Mononuclear cell (primary cell): Measurements from ENCODE around the gene SNU13. TPM values are rescaled to one million over a fixed set of nuclear protein-coding genes. Genes with fewer than 3 reads are reported as not detected.
"Not testable (repeated sequence)": the region's sequence is repeated elsewhere in the genome, so short reads cannot be mapped to it uniquely, and the experiment has no call there.

ENCODE experiments used
- H3K27me3 ChIP-seq: 2 replicates; pipeline ENCODE4 v1.6.0; 2011; ENCODE audit warnings: low read length, control low read depth; ENCODE audit not compliant: insufficient read depth
- H3K4me1 ChIP-seq: 2 replicates; pipeline ENCODE4 v1.5.1; 2011; ENCODE audit warnings: mild to moderate bottlenecking, low read length, control low read depth; ENCODE audit not compliant: insufficient read depth
- H3K4me3 ChIP-seq: 2 replicates; pipeline ENCODE4 v1.5.1; 2011; ENCODE audit warnings: mild to moderate bottlenecking, low read length, moderate library complexity
- H3K9me3 ChIP-seq: 2 replicates; pipeline ENCODE4 v1.5.1; 2011; ENCODE audit warnings: low read depth, mild to moderate bottlenecking, control low read depth, low read length
- total RNA-seq: library from RNA; depleted of rRNA; stranded (reverse); fragments of >200 nt; gene quantifications from one replicate; pipeline ENCODE4 v1.2.3, GENCODE V29; 2012

Gene SNU13
- total RNA-seq, 1 donor: 66.3 TPM

GRCh38 chr22:41664490-41664889 lies 24.2 kb downstream of the SNU13 start:
- Histone ChIP-seq H3K4me3 (no peak overlapping the region), H3K4me1 (peaks cover 12% of the 10 kb centered on the region), H3K27me3 (no peaks in the 10 kb centered on the region), H3K9me3 (no peaks in the 10 kb centered on the region)

DNA sequence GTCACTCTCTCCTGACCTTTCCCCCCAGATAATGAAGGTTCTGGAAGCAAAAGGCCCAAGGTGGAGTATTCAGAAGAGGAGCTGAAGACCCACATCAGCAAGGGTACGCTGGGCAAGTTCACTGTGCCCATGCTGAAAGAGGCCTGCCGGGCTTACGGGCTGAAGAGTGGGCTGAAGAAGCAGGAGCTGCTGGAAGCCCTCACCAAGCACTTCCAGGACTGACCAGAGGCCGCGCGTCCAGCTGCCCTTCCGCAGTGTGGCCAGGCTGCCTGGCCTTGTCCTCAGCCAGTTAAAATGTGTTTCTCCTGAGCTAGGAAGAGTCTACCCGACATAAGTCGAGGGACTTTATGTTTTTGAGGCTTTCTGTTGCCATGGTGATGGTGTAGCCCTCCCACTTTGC lies 25.1 kb downstream of the SNU13 start:
- not testable (repeated sequence) for H3K9me3 ChIP-seq, H3K27me3 ChIP-seq, H3K4me3 ChIP-seq
- peaks cover 12% of the 10 kb centered on the region for H3K4me1 ChIP-seq

GRCh38 chr22:41661713-41662112 lies 27.0 kb downstream of the SNU13 start:
- H3K9me3 ChIP-seq: no peaks in the 10 kb centered on the region
- no peaks in the 10 kb centered on the region for H3K27me3 ChIP-seq
- H3K4me1 ChIP-seq: peaks cover 4% of the 10 kb centered on the region
- H3K4me3 ChIP-seq: no peak overlapping the region

- Histone ChIP-seq H3K9me3 (no peaks in the 10 kb centered on the region), H3K4me1 (no peaks in the 10 kb centered on the region), H3K27me3 (no peaks in the 10 kb centered on the region), H3K4me3 (no peak overlapping the region)
These were observed 27.6 kb downstream of the SNU13 start for GRCh38 chr22:41661088-41661487.

DNA sequence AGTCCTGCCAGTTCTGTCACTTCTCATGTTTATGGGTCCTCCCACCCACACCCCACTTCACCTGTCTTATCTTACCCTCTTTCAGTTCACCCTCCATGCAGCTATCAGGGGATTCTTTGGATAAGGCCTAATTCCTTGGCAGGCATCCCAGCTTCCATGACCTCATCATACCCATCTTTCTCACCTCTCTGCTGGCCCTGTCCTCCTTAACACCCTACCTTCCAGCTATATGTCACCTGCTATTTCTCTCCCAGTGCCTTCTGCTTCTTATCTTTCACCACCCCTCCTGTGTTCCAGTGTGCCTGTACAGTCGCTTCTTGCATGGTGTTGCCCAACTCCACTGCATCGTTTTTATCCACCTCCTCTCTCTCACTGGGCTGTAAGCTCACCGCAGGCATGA lies 28.3 kb downstream of the SNU13 start:
- Histone ChIP-seq H3K27me3 (no peaks in the 10 kb centered on the region), H3K4me3 (no peak overlapping the region), H3K9me3 (no peaks in the 10 kb centered on the region), H3K4me1 (no peaks in the 10 kb centered on the region)

- no peaks in the 10 kb centered on the region for H3K27me3 ChIP-seq
- no peaks in the 10 kb centered on the region for H3K4me1 ChIP-seq
- no peak overlapping the region for H3K4me3 ChIP-seq
- no peaks in the 10 kb centered on the region for H3K9me3 ChIP-seq
These were observed 28.7 kb downstream of the SNU13 start for GRCh38 chr22:41659941-41660340.

DNA sequence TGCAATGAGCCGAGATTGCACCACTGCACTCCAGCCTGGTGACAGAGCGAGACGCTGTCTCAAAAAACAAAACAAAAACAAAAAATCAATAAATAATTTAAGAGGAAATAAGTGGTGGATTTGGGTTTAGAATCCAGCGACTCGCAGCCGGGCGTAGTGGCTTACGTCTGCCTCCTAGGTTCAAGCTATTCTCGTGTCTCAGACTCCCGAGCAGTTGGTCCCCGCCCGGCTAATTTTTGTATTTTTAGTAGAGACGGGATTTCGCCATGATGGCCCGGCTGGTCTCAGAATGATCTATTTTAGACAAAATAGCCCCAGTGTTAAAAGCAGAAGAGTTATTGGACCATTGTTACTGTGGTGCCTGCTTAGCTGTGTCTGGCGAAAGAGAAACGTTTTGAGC lies 29.8 kb downstream of the SNU13 start:
- Histone ChIP-seq H3K9me3 (no peaks in the 10 kb centered on the region), H3K4me3 (no peak overlapping the region), H3K4me1 (no peaks in the 10 kb centered on the region), H3K27me3 (no peaks in the 10 kb centered on the region)

DNA sequence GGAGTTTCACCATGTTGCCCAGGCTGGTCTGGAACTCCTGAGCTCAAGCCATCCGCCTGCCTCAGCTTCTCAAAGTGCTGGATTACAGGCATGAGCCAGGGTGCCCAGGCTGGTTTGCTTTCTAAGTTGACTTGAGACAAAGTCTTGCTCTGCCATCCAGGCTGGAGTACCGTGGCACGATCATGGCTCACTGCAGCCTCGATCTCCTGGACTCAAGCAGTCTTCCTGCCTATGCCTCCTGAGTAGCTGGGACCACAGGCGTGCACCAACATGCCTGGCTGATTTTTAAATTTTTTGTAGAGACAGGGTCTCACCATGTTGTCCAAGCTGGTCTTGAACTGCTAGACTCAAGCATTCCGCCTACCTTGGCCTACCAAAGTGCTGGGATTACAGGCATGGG lies 31.0 kb downstream of the SNU13 start:
- H3K4me3 ChIP-seq: no peak overlapping the region
- no peaks in the 10 kb centered on the region for H3K9me3 ChIP-seq
- no peaks in the 10 kb centered on the region for H3K4me1 ChIP-seq
- no peaks in the 10 kb centered on the region for H3K27me3 ChIP-seq

DNA sequence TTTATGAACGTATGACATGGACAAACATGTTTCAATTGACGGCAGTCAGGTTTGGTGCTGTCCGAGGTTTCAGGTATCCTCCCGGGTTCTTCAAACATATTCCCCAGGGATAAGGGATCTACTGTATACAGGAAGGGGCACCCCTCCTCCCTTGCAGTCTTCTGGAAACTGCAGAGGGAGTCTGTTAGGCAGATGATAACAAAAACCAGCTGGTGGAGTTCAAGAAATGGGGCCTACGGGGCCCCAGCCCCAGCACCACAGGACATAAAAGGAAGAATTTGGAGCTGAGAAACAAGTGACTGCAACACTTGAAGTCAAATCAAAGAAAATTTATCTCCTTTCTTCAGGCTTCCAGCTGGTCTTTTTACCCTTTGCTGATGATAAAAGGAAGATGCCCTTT lies 32.1 kb downstream of the SNU13 start:
- H3K4me3 ChIP-seq: no peak overlapping the region
- H3K27me3 ChIP-seq: no peaks in the 10 kb centered on the region
- H3K4me1 ChIP-seq: no peaks in the 10 kb centered on the region
- H3K9me3 ChIP-seq: no peaks in the 10 kb centered on the region

GRCh38 chr22:41654322-41654721 lies 34.3 kb downstream of the SNU13 start:
- no peaks in the 10 kb centered on the region for H3K4me1 ChIP-seq
- no peaks in the 10 kb centered on the region for H3K27me3 ChIP-seq
- H3K9me3 ChIP-seq: no peaks in the 10 kb centered on the region
- no peak overlapping the region for H3K4me3 ChIP-seq

DNA sequence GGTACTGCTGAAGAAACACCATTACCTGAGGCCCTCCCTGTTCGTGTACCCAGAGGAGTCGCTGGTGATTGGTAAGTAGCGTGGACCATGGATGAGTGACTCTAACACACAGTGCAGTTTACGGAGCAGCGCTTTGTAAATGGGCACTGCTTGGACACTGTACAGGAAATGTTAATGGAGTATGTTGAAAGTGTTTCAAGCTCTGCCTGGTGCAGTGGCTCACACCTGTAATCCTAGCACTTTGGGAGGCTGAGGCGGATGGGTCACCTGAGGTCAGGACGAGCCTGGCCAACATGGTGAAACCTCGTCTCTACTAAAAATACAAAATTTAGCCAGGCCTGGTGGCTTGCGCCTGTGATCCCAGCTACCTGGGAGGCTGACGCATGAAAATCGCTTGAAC lies 37.8 kb downstream of the SNU13 start:
- no peaks in the 10 kb centered on the region for H3K4me1 ChIP-seq
- H3K4me3 ChIP-seq: no peak overlapping the region
- H3K27me3 ChIP-seq: no peaks in the 10 kb centered on the region
- no peaks in the 10 kb centered on the region for H3K9me3 ChIP-seq

DNA sequence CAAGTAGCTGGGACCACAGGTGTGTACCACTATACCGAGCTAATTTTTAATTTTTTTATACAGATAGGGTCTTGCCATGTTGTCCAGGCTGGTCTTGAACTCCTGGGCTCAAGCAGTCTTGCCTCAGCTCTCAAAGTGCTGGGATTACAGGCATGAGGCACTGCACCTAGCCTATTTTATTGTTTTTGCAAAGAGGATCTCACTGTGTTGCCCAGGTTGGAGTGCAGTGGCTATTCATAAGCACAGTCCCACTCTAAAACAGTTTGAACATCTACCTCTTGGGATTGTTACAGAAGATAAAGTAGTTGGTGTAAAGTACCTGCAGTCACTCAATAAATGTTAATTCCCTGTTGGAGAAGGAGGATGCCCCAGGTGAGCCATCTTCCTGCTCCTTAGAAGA lies 38.4 kb downstream of the SNU13 start:
- Histone ChIP-seq H3K4me1 (no peaks in the 10 kb centered on the region), H3K4me3 (no peak overlapping the region), H3K27me3 (no peaks in the 10 kb centered on the region), H3K9me3 (no peaks in the 10 kb centered on the region)

DNA sequence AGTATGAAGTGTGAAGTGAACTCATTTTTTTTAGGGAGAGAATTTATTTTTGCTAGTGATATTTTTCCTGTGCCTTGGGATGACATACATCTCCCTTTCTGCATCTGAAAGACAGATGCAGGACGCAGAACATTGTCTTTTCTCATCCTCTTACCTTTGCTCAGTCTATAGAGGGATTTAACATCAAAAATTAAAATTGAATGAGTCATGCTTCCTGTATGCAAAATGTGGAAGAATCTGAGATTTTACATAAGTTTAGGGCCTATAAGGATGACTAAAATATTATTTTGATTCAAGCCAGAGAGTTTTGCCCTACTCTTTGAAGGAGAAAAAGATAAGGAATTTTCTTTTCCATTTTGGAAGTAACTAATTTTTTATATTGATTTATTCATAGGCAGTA lies 40.2 kb downstream of the SNU13 start:
- Histone ChIP-seq H3K4me3 (no peak overlapping the region), H3K4me1 (no peaks in the 10 kb centered on the region)

GRCh38 chr22:41647771-41648170 lies 40.9 kb downstream of the SNU13 start:
- Histone ChIP-seq H3K4me3 (no peak overlapping the region), H3K9me3 (no peaks in the 10 kb centered on the region), H3K27me3 (no peaks in the 10 kb centered on the region), H3K4me1 (no peaks in the 10 kb centered on the region)

More for the DNA sequence above, 40.2 kb downstream of the SNU13 start:
- Histone ChIP-seq H3K27me3 (no peaks in the 10 kb centered on the region), H3K9me3 (no peaks in the 10 kb centered on the region)

DNA sequence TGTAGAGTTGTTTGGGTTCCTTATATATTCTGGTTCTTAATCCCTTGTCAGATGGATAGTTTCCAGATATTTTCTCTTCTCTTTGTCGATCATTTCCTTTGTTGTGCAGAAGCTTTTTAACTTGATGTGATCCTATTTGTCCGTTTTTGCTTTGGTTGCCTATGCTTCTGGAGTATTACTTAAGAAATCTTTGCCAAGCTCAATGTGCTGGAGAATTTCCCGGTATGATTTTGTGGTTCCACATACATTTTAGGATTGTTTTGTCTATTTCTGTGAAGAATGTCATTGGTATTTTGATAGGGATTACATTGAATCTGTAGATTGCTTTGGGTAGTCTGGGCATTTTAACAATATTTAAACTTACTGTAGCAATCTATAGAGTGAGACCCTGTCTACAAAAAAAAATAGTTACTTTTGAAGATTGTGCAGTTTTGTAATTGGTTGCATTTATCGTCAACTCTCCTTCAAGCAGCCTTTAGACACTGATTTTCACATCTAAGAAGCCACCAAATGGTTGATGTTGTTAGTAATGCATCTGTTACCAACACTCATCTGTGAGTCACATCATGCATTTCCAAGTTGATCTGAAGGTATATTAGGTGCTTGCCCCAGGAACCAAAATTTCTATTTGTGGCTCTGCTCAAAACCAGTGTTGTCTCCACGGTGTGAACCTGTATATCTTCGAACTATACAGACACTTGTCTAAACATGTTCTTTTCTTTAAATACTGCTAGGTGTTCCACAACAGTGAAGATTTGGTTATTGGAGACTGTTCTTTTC lies 46.1 kb downstream of the SNU13 start:
- no peaks in the 10 kb centered on the region for H3K4me1 ChIP-seq
- H3K4me3 ChIP-seq: no peak overlapping the region
- H3K9me3 ChIP-seq: no peaks in the 10 kb centered on the region
- no peaks in the 10 kb centered on the region for H3K27me3 ChIP-seq

- H3K4me1 ChIP-seq: no peaks in the 10 kb centered on the region
- no peak overlapping the region for H3K4me3 ChIP-seq
- H3K9me3 ChIP-seq: no peaks in the 10 kb centered on the region
- H3K27me3 ChIP-seq: no peaks in the 10 kb centered on the region
These were observed 46.8 kb downstream of the SNU13 start for GRCh38 chr22:41641854-41642253.
